ENCODE data around the gene ADAMTS3. TPM values are rescaled to one million over a fixed set of nuclear protein-coding genes. Genes with fewer than 3 reads are reported as not detected.

ADAMTS3 gene
- total and polyA plus RNA-seq, 2 experiments from 2014 or later, result 1.2 to 3.7 TPM

GRCh38 chr4:72587334-72587733 lies 18.3 kb upstream of the ADAMTS3 start:
- H3K9me3 Mint-ChIP-seq, result peaks cover 5% of the 10 kb centered on the region; the same call in 2 of the 3 replicates
- TF ChIP-seq EZH2 (IDR thresholded peaks at IDR 0.05; ENCODE audit: low read depth, unreplicated experiment) (no peak), EZH2phosphoT487 (IDR thresholded peaks at IDR 0.05; ENCODE audit: unreplicated experiment) (no peak), NANOG (IDR thresholded peaks at IDR 0.05; ENCODE audit: borderline replicate concordance) (no peak), ETS1 (IDR thresholded peaks at IDR 0.05) (no peak), ZNF114 (CRISPR knock-in tag; IDR thresholded peaks at IDR 0.05) (no peak), JUNB (IDR thresholded peaks at IDR 0.05; ENCODE audit: unreplicated experiment) (no peak), CTCF (conservative IDR thresholded peaks at IDR 0.05; ENCODE audit: low read depth in 2 of 2) (no peak)
- no peak overlapping the region for H3K4me2 ChIP-seq

GRCh38 chr4:72582853-72583252 lies 13.8 kb upstream of the ADAMTS3 start:
- Mint-ChIP-seq H3K4me1 (no peaks in the 10 kb centered on the region), H3K27me3 (ENCODE audit: insufficient read depth, low read depth, poor library complexity) (no peaks in the 10 kb centered on the region), H3K4me3 (no peak overlapping the region), H3K36me3 (ENCODE audit: low read depth) (no peaks in the 10 kb centered on the region), H3K9me3 (no peaks in the 10 kb centered on the region), H3K27ac (no peak overlapping the region)
- Histone ChIP-seq H3K9me2 (ENCODE audit: insufficient read depth) (no peaks in the 10 kb centered on the region), H3K27me3 (ENCODE audit: insufficient read depth) (no peaks in the 10 kb centered on the region), H3K4me3 (no peak overlapping the region), H3K79me2 (replicated peaks; ENCODE audit: insufficient read depth) (no peaks in the 10 kb centered on the region), H4K20me1 (replicated peaks; ENCODE audit: insufficient read depth) (no peaks in the 10 kb centered on the region), H2AFZ (no peak overlapping the region), H3F3A (replicated peaks; ENCODE audit: low read depth) (no peaks in the 10 kb centered on the region), H3K27ac (ENCODE audit: low read depth) (no peak overlapping the region), H3K4me2 (no peak overlapping the region), H3K4me1 (ENCODE audit: insufficient read depth) (no peaks in the 10 kb centered on the region), H3K36me3 (ENCODE audit: insufficient read depth) (no peaks in the 10 kb centered on the region)
- ATAC-seq (no peak), DNase-seq (ENCODE audit: low spot score) (no peak)
- no peak for TF ChIP-seq CTCF (conservative IDR thresholded peaks at IDR 0.05; ENCODE audit: low read depth in 2 of 2)
- no peak for TF ChIP-seq JUNB (IDR thresholded peaks at IDR 0.05; ENCODE audit: unreplicated experiment)
- TF ChIP-seq EZH2phosphoT487 (IDR thresholded peaks at IDR 0.05; ENCODE audit: unreplicated experiment), result no peak
- TF ChIP-seq CREB1 (CRISPR knock-in tag; IDR thresholded peaks at IDR 0.05; ENCODE audit: low read depth), result no peak
- TF ChIP-seq NANOG (IDR thresholded peaks at IDR 0.05; ENCODE audit: borderline replicate concordance), result no peak
- no peak for TF ChIP-seq EZH2 (IDR thresholded peaks at IDR 0.05; ENCODE audit: low read depth, unreplicated experiment)
- no peak for TF ChIP-seq ETS1 (IDR thresholded peaks at IDR 0.05)
- no peak for TF ChIP-seq POLR2AphosphoS5 (IDR thresholded peaks at IDR 0.05; ENCODE audit: low read depth)
- no peak for TF ChIP-seq REST (IDR thresholded peaks at IDR 0.05; ENCODE audit: unreplicated experiment)
- no peak for TF ChIP-seq STAT1 (IDR thresholded peaks at IDR 0.05; ENCODE audit: unreplicated experiment)
- TF ChIP-seq ZNF114 (CRISPR knock-in tag; IDR thresholded peaks at IDR 0.05), result no peak

More at GRCh38 chr4:72587334-72587733, 18.3 kb upstream of the ADAMTS3 start:
- H3K79me2 ChIP-seq (replicated peaks; ENCODE audit: insufficient read depth), result no peaks in the 10 kb centered on the region
- Mint-ChIP-seq H3K27ac (no peak overlapping the region), H3K4me1 (no peaks in the 10 kb centered on the region), H3K36me3 (ENCODE audit: low read depth) (no peaks in the 10 kb centered on the region), H3K27me3 (ENCODE audit: insufficient read depth, low read depth, poor library complexity) (no peaks in the 10 kb centered on the region), H3K4me3 (no peak overlapping the region)
- H3F3A ChIP-seq (replicated peaks; ENCODE audit: low read depth), result no peaks in the 10 kb centered on the region
- H3K27ac ChIP-seq (ENCODE audit: low read depth), result no peak overlapping the region
- no peak for ATAC-seq
- DNase-seq (ENCODE audit: low spot score), result no peak
- no peaks in the 10 kb centered on the region for H3K27me3 ChIP-seq (ENCODE audit: insufficient read depth)
- H3K4me1 ChIP-seq (ENCODE audit: insufficient read depth), result no peaks in the 10 kb centered on the region
- H3K9me2 ChIP-seq (ENCODE audit: insufficient read depth), result peaks cover 2% of the 10 kb centered on the region; the same call in 1 of the 2 replicates
- no peak overlapping the region for H3K4me3 ChIP-seq
- no peak overlapping the region for H2AFZ ChIP-seq
- no peaks in the 10 kb centered on the region for H3K36me3 ChIP-seq (ENCODE audit: insufficient read depth)
- no peaks in the 10 kb centered on the region for H4K20me1 ChIP-seq (replicated peaks; ENCODE audit: insufficient read depth)
